GM19467 (cell line): ENCODE results near the gene ATPAF2.
"Not testable (repeated sequence)": the region's sequence is repeated elsewhere in the genome, so short reads cannot be mapped to it uniquely, and the experiment has no call there.

ENCODE experiments used
- ATAC-seq: cut with Tn5 transposase; IDR thresholded peaks from one replicate; pipeline ENCODE4 v1.9.1; 2021; ENCODE audit warnings: mild to moderate bottlenecking, moderate library complexity; ENCODE audit not compliant: unreplicated experiment

The ATPAF2 gene

DNA sequence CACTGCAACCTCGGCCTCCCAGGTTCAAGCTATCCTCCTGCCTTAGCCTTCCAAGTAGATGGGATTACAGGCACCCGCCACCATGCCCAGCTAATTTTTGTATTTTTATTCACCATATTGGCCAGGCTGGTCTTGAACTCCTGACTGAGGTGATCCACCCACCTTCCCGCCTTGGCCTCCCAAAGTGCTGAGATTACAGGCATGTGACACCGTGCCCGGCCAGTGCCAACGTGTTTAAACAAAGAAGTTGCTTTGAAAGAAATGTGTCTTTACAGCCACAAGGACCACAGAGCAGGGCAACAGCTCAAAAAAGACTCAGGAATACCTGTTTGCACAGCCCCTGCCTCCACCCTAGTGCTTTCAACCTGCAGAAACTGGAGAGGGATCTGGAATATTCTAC lies 25.0 kb downstream of the ATPAF2 start:
- no peak for ATAC-seq

DNA sequence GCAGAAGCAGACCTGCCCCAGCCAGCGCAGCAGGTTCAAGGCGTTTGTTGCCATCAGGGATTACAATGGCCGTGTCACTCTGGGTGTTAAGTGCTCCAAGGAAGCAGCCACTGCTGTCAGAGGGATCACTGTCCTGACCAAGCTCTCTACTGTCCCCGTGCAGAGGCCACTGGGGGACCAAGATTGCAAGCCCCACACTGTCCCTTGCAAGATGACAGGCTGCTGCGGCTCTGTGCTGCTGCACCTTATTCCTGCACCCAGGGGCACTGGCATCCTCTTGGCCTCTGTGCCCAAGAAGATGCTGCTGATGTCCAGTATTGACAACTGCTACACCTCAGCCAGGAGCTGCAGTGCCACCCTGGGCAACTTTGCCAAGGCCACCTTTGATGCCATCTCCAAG lies 27.7 kb downstream of the ATPAF2 start:
- ATAC-seq, result no peak

DNA sequence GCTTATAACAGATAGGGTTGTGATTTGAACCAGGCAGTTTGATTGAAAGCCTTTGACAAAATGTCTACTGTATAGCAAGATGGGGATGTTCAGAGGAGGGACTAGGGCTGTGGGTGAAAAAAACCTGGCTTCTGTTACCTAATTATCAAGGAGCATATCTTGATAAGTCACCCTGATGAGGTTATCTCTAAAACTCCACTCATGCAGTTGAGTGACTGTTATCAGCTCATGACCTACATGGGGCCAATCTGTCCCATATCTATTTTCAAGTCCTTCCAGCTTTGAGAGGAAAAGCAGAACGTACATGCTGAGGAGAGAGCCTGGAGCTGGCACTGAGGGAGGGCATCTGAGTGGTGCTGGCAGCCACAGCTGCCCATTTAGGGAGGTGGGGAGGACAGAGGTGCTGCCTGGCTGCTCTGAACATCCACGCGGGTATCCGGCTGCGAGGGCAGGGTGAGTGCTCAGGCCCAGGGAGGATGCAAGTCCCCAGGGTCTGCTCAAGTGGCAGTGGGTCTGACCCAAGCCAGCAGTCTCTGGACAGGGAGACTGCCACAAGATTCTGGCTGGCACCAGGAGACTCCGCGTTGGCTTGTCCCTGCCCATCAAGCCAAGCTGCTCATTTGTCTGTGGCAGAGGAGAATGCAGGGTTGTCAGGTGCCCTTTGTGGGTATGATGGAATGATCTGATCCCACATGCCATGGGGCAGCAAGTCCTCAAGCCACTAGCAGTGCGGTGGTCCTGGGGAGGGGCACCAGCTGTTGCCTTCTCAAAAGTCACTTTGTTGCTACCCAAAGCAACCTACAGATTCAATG lies 29.2 kb downstream of the ATPAF2 start:
- no peak for ATAC-seq

GRCh38 chr17:18008496-18009268 lies 30.3 kb downstream of the ATPAF2 start:
- no peak for ATAC-seq

GRCh38 chr17:18006495-18007239 lies 32.3 kb downstream of the ATPAF2 start:
- no peak for ATAC-seq

DNA sequence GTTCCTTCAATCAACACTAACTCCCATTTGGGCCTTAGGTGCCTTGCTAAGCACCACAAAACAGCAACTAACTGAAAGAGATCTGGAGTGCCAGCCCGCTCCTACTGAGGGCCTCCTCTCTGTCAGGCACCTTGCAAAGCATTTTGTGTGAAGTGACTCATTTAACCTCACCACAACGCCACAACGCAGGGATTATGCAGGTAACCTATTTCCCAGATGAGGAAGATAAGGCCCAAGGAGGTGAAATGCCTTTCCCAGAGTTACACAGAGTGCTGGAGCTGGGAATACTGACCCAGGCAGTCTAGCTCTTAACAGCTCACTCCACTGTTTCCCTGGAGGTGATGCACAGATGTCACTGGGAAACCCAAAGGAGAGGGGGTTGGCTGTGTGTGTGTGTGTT lies 33.5 kb downstream of the ATPAF2 start:
- ATAC-seq, result no peak

DNA sequence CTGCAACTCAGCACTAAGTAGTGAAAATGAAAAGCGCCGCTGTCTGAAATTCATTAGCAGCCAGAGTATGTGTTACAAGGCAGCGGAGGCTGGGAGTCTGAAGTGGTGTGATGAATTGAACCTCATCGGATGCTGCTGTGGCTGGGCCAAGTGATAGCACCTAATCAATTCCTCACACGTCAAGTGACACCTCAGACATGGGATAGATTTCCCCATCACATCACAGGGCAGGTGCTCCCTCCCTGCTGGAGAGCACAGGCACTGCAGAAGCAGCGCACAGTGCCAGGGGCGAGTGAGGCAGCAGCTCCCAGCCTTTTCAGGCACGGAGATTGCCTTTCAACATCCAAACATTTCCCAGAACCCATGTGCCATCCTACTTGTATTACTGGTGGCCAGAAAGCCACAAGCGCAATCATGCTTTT lies 34.1 kb downstream of the ATPAF2 start:
- ATAC-seq, result no peak

GRCh38 chr17:18004345-18004744 lies 34.6 kb downstream of the ATPAF2 start:
- no peak for ATAC-seq

DNA sequence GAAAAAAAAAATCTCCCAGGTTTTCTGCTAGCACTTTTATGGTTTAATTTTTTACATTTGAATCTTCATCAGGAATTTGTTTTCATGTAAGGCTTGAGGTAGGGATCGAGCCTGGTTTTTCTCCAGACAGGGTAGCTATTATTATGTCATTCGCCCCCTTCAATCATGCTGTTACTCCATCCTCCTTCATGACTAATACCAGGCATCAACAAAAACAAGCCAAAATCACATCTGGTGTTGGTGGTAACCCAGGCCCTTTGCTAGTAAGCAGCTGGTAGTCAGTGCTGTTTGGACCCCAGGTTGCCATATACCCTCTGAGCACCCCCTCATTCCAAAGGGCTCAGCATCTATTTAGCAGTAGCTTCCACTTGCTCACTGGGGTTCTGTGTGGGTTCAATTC lies 36.8 kb downstream of the ATPAF2 start:
- no peak for ATAC-seq

- no peak for ATAC-seq
Observed at GRCh38 chr17:18000030-18000408, 38.9 kb downstream of the ATPAF2 start.

DNA sequence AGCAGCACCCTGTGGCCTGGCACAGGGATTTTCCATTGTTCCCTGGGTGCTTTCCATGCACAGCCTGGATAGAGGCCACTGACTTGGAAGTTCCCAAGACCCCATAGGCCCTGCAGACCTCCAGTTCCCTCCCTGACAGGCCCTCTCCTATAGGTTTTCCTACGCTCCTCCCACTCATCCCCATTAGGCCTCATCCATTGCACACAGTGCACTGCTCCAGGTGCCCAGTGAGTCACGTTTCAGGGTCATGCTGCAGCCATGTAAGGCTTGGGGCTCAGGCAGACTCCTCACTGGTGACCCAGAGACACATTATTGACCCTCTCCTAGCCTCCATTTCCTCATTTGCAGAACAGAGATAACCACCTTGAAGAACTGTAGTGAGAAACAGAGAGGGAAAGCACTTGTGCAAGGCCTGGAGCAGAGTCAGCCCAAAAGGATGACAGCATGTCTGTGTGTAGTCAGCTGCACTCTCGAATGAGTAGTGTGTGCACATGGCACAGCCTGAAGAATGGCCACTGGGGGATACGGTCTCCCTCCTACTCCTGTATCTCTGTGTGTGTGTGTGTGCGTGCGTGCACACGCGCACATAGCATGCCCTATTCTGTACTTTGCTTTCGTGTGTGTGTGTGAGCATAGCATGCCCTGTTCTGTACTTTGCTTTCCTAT lies 39.5 kb downstream of the ATPAF2 start:
- no peak for ATAC-seq

DNA sequence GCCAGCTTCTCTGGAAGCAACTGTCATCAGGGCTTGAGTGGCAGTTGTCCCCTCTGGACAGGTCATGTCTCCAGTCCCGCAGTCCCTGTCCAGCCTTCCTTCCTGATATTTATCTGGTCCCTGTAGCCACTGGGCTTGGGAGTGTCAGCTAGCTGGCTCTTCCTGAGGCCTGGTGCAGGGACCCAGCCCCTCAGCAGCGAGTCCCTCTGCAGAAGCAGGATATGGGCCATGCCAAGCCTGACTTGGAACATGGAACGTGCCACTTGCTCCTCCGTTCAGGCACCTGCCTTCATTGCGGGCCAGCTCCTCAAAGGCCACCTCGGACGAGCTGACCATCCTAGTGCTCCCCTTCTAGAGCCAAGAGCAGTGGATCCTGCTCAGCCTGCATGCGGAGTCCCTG lies 40.0 kb downstream of the ATPAF2 start:
- no peak for ATAC-seq

DNA sequence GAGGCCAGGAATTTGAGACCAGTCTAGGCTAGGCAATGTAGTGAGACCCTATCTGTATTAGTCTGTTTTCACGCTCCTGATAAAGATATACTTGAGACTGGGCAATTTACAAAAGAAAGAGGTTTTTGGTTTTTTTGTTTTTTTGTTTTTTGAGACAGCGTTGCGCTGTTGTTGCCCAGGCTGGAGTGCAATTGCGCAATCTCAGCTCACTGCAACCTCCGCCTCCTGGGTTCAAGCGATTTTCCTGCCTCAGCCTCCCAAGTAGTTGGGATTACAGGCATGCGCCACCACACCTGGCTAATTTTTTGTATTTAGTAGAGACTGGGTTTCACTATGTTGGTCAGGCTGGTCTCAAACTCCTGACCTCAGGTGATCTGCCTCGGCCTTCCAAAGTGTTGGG lies 43.1 kb downstream of the ATPAF2 start:
- ATAC-seq, result not testable (repeated sequence)

DNA sequence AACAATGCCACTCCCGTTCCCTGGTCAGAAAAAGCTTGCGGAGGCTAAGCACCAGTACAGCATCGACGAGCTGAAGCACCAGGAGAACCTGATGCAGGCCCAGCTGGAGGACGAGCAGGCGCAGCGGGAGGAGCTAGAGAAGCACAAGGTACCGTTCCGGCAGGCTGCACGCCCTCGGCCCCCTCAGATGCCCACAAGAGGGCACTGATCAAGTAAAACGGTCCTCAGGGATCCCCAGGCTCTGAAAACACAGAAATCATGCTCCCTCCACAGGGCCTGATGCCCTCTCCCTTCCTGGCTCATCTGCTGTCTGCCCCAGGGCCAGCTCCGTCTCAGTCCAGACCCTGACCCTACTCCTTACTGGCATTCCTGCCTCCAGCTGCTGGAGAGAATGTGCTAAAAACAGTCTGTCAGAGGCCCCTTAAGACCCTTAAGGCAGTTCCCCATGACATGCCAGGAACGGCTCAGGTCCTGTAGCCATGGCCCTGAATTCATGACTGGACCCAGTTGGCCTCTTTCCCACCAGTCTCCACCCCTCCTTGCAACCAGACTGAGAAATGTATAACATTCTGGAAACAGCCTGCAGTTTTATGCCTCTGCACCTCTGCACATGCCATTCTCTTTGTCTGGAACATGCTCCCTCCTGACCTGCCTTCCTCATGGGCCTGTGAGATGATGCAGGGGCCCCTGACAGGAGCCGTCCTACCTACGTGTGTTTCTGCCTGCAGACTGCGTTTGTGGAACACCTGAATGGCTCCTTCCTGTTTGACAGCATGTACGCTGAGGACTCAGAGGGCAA lies 44.5 kb downstream of the ATPAF2 start:
- no peak for ATAC-seq

DNA sequence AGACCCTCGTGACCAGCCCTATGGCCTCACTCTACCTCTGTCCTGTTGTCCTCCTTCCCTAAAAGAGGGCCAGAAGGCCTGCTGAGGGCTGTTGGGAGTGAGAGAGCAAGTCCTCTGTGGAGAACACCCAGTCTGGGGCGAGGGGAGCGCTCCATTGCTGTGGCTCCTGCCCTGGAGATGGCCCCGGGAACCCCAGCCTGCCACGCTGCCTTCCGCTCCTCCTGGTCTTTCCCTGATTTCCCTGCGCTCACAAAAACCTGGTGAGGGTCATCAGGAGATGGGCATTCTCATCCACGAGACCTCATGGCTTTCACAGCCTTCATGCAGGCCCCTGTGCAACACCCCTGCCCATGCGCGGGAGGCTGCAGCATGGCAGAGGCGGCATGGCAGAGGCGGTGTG lies 45.1 kb downstream of the ATPAF2 start:
- ATAC-seq, result no peak

DNA sequence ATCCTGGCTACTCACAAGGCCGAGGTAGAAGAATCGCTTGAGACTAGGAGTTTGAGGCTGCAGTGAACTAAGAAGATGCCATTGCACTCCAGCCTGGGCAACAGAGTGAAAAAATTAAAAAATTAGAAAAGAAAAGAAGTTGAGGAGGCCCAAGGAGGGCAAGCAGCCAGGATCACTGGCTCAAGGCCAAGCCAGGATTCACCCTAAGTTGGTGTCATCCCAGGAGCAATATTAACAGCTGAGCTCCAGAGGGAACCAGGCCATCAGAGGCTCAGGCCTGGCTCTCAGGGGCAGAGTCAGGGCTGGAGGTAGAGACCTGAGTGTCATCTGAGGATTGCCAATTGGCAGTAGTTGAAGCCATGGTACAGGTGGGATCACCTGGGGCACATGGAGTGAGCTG lies 45.6 kb downstream of the ATPAF2 start:
- ATAC-seq, result no peak

DNA sequence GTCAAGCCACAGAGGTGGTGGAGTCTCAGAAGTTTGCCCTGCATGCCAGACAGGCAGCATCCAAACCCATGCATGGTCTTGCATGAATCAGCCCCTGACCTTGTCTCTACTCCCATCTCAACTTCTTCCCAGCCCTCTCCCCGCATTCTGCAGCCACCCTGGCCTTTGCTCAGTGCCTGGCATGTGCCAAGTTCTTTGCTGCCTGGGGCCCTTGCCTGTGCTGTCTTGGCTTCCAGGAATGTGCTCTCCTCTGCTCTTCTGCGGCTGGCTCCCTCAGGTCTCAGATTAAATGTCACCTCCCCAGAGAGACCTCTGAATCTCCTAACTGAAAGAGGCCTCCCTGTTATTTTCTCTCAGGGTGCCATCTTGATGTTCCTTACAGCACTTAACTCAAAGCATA lies 48.7 kb downstream of the ATPAF2 start:
- ATAC-seq, result no peak

DNA sequence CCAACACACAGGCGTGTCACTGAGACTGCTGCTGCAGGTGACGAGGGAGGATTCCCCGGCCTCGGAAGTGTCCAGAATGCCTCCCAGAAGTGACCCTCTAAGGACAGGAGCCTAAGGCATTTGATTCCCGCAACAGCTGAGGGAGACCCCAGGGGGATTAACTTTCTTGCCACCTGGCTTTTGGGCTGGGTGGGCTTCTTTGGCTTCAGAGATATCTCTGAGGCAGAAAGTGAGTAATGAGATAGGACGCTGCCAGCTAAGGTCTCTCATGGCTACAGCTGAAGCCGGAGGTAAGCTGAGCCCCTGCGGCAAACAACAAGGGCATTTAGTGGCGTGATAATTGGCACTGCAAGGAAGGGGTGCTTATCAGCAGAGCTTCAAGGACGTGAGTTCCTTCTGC lies 49.4 kb downstream of the ATPAF2 start:
- ATAC-seq, result no peak

DNA sequence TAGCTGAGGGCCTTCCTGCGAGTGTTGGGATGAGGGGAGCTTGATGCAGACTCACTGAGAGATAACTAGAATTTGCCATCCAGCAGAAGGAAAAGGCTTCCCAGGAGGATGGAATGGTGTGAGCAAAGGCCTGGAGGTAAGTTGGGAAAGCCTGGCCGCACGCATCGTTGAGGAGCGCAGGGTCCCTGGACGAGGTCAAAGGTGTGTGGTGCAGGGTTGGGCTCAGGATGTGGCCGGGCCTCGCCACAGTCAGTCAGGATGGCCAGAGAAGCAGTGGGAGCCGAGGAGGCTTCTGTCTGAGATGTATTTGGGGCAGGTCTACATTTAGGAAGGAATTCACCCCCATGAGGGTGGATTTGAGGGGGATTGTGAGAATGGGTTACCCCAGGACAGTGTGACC lies 49.9 kb downstream of the ATPAF2 start:
- ATAC-seq, result no peak

DNA sequence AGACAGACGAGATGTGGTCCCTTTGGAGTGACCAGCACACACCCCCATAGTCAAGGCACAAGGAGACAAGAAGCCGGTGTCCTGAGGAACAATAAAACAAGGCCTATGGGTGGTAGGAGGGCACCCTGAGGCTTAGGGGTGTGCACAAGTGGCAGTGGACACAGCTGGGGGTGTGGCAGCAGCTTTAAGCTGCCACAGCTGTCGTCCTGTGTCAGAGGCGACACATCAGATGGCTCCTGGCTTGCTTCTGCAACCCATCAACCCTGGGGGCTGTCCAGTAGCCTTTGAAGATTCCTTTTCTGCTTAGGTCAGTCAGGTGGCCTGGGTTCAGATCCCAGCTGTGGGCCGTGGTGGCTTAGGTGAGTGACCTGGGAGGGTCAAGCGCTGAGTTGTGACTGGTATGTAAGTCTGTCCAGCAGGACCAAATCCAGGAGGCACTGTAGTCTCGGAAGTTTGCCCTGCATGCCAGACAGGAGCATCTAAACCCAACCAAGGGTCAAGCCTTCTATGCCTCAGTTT lies 50.5 kb downstream of the ATPAF2 start:
- no peak for ATAC-seq
